BJ (cell line): Measurements from ENCODE around the gene LRP2. TPM values are rescaled to one million over a fixed set of nuclear protein-coding genes. Genes with fewer than 3 reads are reported as not detected.

Source experiments
- CTCF ChIA-PET: fragments of 350-600 bp; formaldehyde crosslinking; extraction: SDS; loops from one replicate; lab custom pipeline; 2021; ENCODE audit warnings: antibody characterized with exemption, inconsistent platforms; lab: Yijun Ruan, JAX
- POLR2A ChIA-PET: fragments of 300-600 bp; sonication (Branson Sonifier 250); formaldehyde crosslinking; extraction: SDS; loops from one replicate; lab custom pipeline; 2021; ENCODE audit warnings: antibody characterized with exemption; lab: Charles Lee
- DNase-seq: peaks from one replicate; pipeline ENCODE4 v3.0.0-alpha.2; 2011; ENCODE audit warnings: low read depth
- H3K27me3 ChIP-seq: 2 replicates; pipeline ENCODE4 v1.6.0; 2011; ENCODE audit warnings: low read length; ENCODE audit not compliant: control insufficient read depth, insufficient read depth
- H3K36me3 ChIP-seq: 2 replicates; pipeline ENCODE4 v1.5.1; 2011; ENCODE audit warnings: low read length; ENCODE audit not compliant: control insufficient read depth, insufficient read depth
- H3K4me3 ChIP-seq: 2 replicates; pipeline ENCODE4 v1.5.1; 2011; ENCODE audit warnings: low read depth, mild to moderate bottlenecking, control low read depth, low read length
- CTCF ChIP-seq: IDR thresholded peaks from 2 replicates; pipeline ENCODE4 v1.5.1; 2011; ENCODE audit warnings: low read depth, mild to moderate bottlenecking, control low read depth, inconsistent platforms, low read length, moderate library complexity; ENCODE audit not compliant: insufficient read depth
- polyA plus RNA-seq: library from polyadenylated mRNA; depleted of rRNA; stranded (reverse); fragments of >200 nt; gene quantifications from 2 replicates; pipeline ENCODE4 v1.2.3, GENCODE V29; 2011

LRP2 gene
- polyA plus RNA-seq, 1 experiment, result not detected

GRCh38 chr2:169259402-169259801 is 102.9 kb downstream of the LRP2 start:
- Histone ChIP-seq H3K36me3 (no peaks in the 10 kb centered on the region), H3K27me3 (no peaks in the 10 kb centered on the region), H3K4me3 (no peak overlapping the region)
- TF ChIP-seq CTCF, result no peak
- POLR2A ChIA-PET, result no interaction called here
- no peak for DNase-seq
- CTCF ChIA-PET, result no interaction called here

GRCh38 chr2:169258045-169258601 is 104.2 kb downstream of the LRP2 start:
- POLR2A ChIA-PET, result no interaction called here
- H3K27me3 ChIP-seq, result no peaks in the 10 kb centered on the region
- no peak overlapping the region for H3K4me3 ChIP-seq
- no peaks in the 10 kb centered on the region for H3K36me3 ChIP-seq
- TF ChIP-seq CTCF, result no peak
- DNase-seq, result no peak
- CTCF ChIA-PET, result no interaction called here

GRCh38 chr2:169254774-169255173 is 107.6 kb downstream of the LRP2 start:
- POLR2A ChIA-PET, result no interaction called here
- DNase-seq, result peak; percentile 7
- no peaks in the 10 kb centered on the region for H3K36me3 ChIP-seq
- CTCF ChIA-PET, result no interaction called here
- TF ChIP-seq CTCF, result no peak
- H3K4me3 ChIP-seq, result no peak overlapping the region
- H3K27me3 ChIP-seq, result no peaks in the 10 kb centered on the region

- TF ChIP-seq CTCF, result no peak
- no peaks in the 10 kb centered on the region for H3K27me3 ChIP-seq
- CTCF ChIA-PET, result no interaction called here
- no peak overlapping the region for H3K4me3 ChIP-seq
- H3K36me3 ChIP-seq, result no peaks in the 10 kb centered on the region
- POLR2A ChIA-PET, result no interaction called here
- no peak for DNase-seq
These were observed 115.1 kb downstream of the LRP2 start for GRCh38 chr2:169247211-169247610.

GRCh38 chr2:169240405-169240804 is 121.9 kb downstream of the LRP2 start:
- CTCF ChIA-PET, result no interaction called here
- H3K36me3 ChIP-seq, result no peaks in the 10 kb centered on the region
- no peaks in the 10 kb centered on the region for H3K27me3 ChIP-seq
- POLR2A ChIA-PET, result no interaction called here
- no peak overlapping the region for H3K4me3 ChIP-seq
- no peak for TF ChIP-seq CTCF
- no peak for DNase-seq
